ENCODE measurements around the gene WNT2B. TPM values are rescaled to one million over a fixed set of nuclear protein-coding genes. Genes with fewer than 3 reads are reported as not detected.
A peak's percentile ranks its signal among the peaks of the same experiment; 100 is the strongest.

Gene WNT2B
- total RNA-seq, 1 donor from 2014 or later: 146 TPM

DNA sequence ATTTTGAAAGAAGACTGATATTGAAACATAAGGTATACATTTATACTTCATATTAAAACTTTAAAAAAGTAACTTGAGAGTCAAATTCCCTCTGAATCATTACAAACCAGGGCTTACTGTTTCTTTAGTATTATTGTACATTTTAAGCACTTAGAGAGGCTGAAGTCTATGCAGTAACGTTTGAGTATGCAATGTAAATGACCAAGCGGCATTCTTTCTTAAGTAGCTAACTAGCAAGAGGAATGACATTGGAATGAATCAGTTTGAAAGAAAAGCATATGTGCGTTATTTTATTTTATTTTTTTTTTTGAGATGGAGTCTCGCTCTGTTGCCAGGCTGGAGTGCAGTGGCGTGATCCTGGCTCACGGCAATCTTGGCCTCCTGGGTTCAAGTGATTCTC is 24.3 kb downstream of the WNT2B start:
- Mint-ChIP-seq H3K9me3 (peaks cover 4% of the 10 kb centered on the region), H3K4me3 (no peak overlapping the region), H3K36me3 (peaks cover 7% of the 10 kb centered on the region), H3K27me3 (ENCODE audit: low read depth) (no peaks in the 10 kb centered on the region), H3K4me1 (peaks cover 86% of the 10 kb centered on the region), H3K27ac (peak overlapping the region; percentile 82)
- DNase-seq (ENCODE audit: low spot score in 2 of 2, unreplicated experiment in 2 of 2): no peak
- TF ChIP-seq, protein P1, sequence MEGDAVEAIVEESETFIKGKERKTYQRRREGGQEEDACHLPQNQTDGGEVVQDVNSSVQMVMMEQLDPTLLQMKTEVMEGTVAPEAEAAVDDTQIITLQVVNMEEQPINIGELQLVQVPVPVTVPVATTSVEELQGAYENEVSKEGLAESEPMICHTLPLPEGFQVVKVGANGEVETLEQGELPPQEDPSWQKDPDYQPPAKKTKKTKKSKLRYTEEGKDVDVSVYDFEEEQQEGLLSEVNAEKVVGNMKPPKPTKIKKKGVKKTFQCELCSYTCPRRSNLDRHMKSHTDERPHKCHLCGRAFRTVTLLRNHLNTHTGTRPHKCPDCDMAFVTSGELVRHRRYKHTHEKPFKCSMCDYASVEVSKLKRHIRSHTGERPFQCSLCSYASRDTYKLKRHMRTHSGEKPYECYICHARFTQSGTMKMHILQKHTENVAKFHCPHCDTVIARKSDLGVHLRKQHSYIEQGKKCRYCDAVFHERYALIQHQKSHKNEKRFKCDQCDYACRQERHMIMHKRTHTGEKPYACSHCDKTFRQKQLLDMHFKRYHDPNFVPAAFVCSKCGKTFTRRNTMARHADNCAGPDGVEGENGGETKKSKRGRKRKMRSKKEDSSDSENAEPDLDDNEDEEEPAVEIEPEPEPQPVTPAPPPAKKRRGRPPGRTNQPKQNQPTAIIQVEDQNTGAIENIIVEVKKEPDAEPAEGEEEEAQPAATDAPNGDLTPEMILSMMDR (IDR thresholded peaks at IDR 0.05; ENCODE audit: unreplicated experiment): no peak

DNA sequence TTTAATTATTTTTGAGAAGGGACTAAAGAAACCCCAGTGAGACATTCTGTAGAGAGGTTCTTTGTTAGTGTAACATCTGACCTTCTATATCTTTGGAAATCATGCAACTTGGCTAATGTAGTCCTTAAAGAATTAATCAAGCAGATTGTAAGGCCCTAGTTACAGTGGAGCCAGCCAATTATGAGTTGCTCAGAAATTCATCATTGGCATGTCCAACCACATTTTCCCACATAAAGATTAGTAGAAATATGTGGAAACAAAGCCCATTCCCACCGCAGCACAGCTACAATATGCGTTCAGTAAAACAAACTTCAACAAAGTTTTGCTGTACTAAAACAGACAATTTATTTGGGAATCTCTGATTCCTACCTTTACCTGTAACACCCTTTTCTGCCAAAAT is 27.8 kb downstream of the WNT2B start:
- H3K27ac Mint-ChIP-seq: peak overlapping the region; percentile 61
- no peak for DNase-seq (ENCODE audit: low spot score in 2 of 2, unreplicated experiment in 2 of 2)
- peaks cover 78% of the 10 kb centered on the region for H3K4me1 Mint-ChIP-seq

DNA sequence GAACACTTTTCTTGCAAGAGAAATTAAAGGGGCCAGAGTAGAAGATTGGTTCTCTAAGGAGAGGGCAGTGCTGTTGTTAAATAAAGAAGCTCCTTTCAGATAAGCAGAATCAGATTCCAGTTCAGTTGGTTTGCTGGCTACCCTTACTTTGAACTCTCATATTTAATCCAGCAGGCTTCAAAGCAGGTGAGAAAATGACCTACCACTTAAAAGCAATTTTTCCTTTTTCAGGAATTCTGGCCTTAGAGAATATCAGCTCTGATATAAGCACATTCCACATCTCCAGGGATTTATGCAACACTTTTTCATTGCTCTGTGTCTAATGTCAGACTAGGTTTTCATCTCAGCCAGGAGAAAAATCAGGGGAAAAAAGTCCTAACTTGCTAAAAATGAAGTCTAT is 28.7 kb downstream of the WNT2B start:
- TF ChIP-seq, protein P1 (IDR thresholded peaks at IDR 0.05; ENCODE audit: unreplicated experiment): no peak
- no peak for DNase-seq (ENCODE audit: low spot score in 2 of 2, unreplicated experiment in 2 of 2)
- Mint-ChIP-seq H3K4me3 (no peak overlapping the region), H3K9me3 (peaks cover 4% of the 10 kb centered on the region), H3K27ac (peak overlapping the region; percentile 61), H3K4me1 (peaks cover 72% of the 10 kb centered on the region), H3K27me3 (ENCODE audit: low read depth) (no peaks in the 10 kb centered on the region), H3K36me3 (peaks cover 12% of the 10 kb centered on the region)

More for the DNA sequence above, 27.8 kb downstream of the WNT2B start:
- no peak overlapping the region for H3K4me3 Mint-ChIP-seq
- no peaks in the 10 kb centered on the region for H3K27me3 Mint-ChIP-seq (ENCODE audit: low read depth)
- TF ChIP-seq, protein P1 (IDR thresholded peaks at IDR 0.05; ENCODE audit: unreplicated experiment): no peak
- H3K36me3 Mint-ChIP-seq: peaks cover 7% of the 10 kb centered on the region
- peaks cover 4% of the 10 kb centered on the region for H3K9me3 Mint-ChIP-seq

DNA sequence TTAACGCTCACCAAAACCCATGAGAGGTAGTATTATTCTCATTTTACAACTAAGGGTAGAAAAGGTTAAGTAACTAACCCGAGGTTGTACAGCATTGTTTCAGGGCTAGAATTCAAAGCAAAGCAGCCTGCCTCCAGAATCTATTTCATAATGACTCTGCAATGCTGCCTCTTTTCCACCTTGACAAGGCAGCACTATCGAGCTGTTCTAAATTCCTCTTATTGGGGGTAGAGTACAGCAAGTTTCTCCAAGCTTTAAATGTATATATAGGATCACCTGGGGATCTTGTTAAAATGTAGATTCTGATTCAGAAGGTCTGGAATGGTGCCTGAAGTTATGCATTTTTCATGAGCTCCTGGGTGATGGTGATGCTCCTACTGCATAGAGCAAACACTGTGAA is 30.1 kb downstream of the WNT2B start:
- Mint-ChIP-seq H3K4me3 (no peak overlapping the region), H3K27me3 (ENCODE audit: low read depth) (no peaks in the 10 kb centered on the region), H3K27ac (peak overlapping the region; percentile 61), H3K36me3 (peaks cover 9% of the 10 kb centered on the region), H3K4me1 (peaks cover 63% of the 10 kb centered on the region), H3K9me3 (peaks cover 3% of the 10 kb centered on the region)
- DNase-seq (ENCODE audit: low spot score in 2 of 2, unreplicated experiment in 2 of 2): no peak
- TF ChIP-seq, protein P1 (IDR thresholded peaks at IDR 0.05; ENCODE audit: unreplicated experiment): no peak

DNA sequence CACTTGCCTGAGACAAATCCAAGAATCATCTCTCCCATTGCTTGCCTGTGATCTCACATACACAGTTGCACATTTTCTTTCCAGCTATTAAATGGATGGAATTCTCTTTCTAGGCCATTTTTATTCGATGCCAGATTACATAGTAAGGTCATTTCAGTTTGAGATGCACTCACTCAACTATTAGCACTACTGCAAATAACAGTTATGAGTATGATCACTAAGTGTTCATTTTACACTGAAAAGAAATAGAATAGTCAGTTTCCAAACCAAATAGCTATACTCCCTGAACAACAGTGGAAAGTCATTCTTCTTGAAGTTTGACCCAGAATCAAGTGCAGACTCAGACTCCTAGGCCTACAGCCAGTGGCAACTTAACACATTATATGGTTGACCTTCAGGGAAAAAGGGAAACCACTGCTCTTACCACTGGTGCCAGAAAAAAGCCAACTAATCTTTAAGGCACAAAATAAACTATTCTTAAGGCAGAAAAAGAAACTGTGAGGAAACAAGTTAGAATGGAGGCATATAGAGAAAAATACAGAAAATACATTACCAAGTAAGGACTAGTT is 31.5 kb downstream of the WNT2B start:
- Mint-ChIP-seq H3K27ac (peak overlapping the region; percentile 61), H3K9me3 (no peaks in the 10 kb centered on the region), H3K36me3 (peaks cover 6% of the 10 kb centered on the region), H3K4me1 (peaks cover 61% of the 10 kb centered on the region), H3K4me3 (no peak overlapping the region), H3K27me3 (ENCODE audit: low read depth) (no peaks in the 10 kb centered on the region)
- TF ChIP-seq, protein P1 (IDR thresholded peaks at IDR 0.05; ENCODE audit: unreplicated experiment): no peak
- DNase-seq (ENCODE audit: low spot score in 2 of 2, unreplicated experiment in 2 of 2): no peak

DNA sequence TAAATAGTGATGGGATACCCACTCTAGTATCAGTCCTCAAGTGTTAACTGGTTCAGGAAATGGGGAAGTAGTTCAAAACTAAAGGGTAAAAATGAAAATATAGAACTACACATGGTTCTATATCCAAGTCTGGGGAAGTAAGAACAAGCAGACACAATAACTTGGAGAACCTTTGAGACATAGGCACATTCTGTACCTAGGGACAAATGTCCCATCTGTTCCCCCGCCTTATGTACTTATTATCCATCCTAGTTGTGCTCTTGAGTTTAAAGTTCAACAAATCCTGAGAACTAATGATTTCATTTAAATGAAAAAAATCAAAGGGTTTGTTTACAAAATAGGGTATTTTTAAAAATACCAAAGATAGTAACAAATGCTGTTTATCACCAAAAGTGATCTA is 32.5 kb downstream of the WNT2B start:
- Mint-ChIP-seq H3K36me3 (peaks cover 6% of the 10 kb centered on the region), H3K9me3 (no peaks in the 10 kb centered on the region), H3K27me3 (ENCODE audit: low read depth) (no peaks in the 10 kb centered on the region), H3K4me3 (no peak overlapping the region), H3K4me1 (peaks cover 63% of the 10 kb centered on the region), H3K27ac (peak overlapping the region; percentile 61)
- DNase-seq (ENCODE audit: low spot score in 2 of 2, unreplicated experiment in 2 of 2): no peak
- TF ChIP-seq, protein P1 (IDR thresholded peaks at IDR 0.05; ENCODE audit: unreplicated experiment): no peak
